Heart right ventricle (tissue), 16 donors: Measurements from ENCODE around the gene ARID5A. TPM values are rescaled to one million over a fixed set of nuclear protein-coding genes. Genes with fewer than 3 reads are reported as not detected.

Experiments used
- ATAC-seq, 8 donors: fragments of 200-7000 bp; cut with Tn5 transposase; one replicate each; pipeline ENCODE4 v1.9.1; 2020; ENCODE audit warnings: mild to moderate bottlenecking in 8 of 8, moderate library complexity in 8 of 8, moderate number of reproducible peaks in 1 of 8
- DNase-seq, 2 donors: peaks; one replicate each; pipeline ENCODE4 v3.0.0-alpha.2; 2020
- H3K27ac ChIP-seq, 10 donors: fragments of 200-600 bp; sonication (generic) in 2 of 10; one replicate each; pipeline versions ENCODE4 v1.5.0 to v1.8.0; 2020 to 2022; ENCODE audit warnings: mild to moderate bottlenecking in 3 of 10
- H3K27me3 ChIP-seq, 7 donors: fragments of 200-600 bp; one replicate each; pipeline ENCODE4 v1.8.0; 2021 to 2022; ENCODE audit warnings: mild to moderate bottlenecking in 2 of 7
- H3K36me3 ChIP-seq, 9 donors: fragments of 200-600 bp; sonication (generic) in 1 of 9; one replicate each; pipeline versions ENCODE4 v1.5.0 to v1.8.0; 2020 to 2022; ENCODE audit warnings: mild to moderate bottlenecking in 2 of 9
- H3K4me1 ChIP-seq, 9 donors: fragments of 200-600 bp; sonication (generic) in 1 of 9; one replicate each; pipeline versions ENCODE4 v1.5.0 to v1.8.0; 2020 to 2022; ENCODE audit warnings: mild to moderate bottlenecking in 4 of 9
- H3K4me3 ChIP-seq, 10 donors: fragments of 200-600 bp; sonication (generic) in 2 of 10; one replicate each; pipeline versions ENCODE4 v1.5.0 to v1.8.0; 2020 to 2022; ENCODE audit warnings: mild to moderate bottlenecking in 7 of 10, moderate library complexity in 2 of 10
- H3K9me3 ChIP-seq, 11 donors: fragments of 200-600 bp in 10 of 11; sonication (generic) in 2 of 11; one replicate each; pipeline versions ENCODE4 v1.5.0 to v1.8.0; 2013 to 2022; ENCODE audit warnings: mild to moderate bottlenecking in 2 of 11, control low read depth in 1 of 11, moderate library complexity in 1 of 11
- CTCF ChIP-seq, 9 donors: fragments of 200-600 bp; sonication (generic) in 2 of 9; IDR thresholded peaks; one replicate each; pipeline versions ENCODE4 v1.5.0 to v1.8.0; 2021 to 2022; ENCODE audit warnings: antibody characterized with exemption in 9 of 9, mild to moderate bottlenecking in 5 of 9, moderate library complexity in 1 of 9
- WGBS, 2 donors: extraction: QIAGEN DNeasy Blood & Tissue Kit; methylation state at CpG; one replicate each; pipeline ENCODE4 v1.1.7; 2013; ENCODE audit warnings: inconsistent platforms in 1 of 2; 5-methylcytosine and 5-hydroxymethylcytosine counted together
- intact Hi-C, 10 donors: fragments of 100-400 bp; cut with DNase I; formaldehyde crosslinking; loops; one replicate each; pipeline versions ENCODE4 v1.11.1 to v1.14.2; 2022
- polyA plus RNA-seq, 2 donors: library from polyadenylated mRNA; stranded (reverse); fragments of 200-250 nt; gene quantifications; one replicate each; pipeline ENCODE4 v1.2.3, GENCODE V29; 2013
- total RNA-seq, 10 donors: library from RNA; stranded (reverse); fragmentation: NEBNext Ultra II Directional in 3 of 10; extraction: Animal tissue kit (Norgen Biotek cat#: 25700) in 3 of 10; gene quantifications; one replicate each; pipeline versions ENCODE4 v1.2.1 to v1.2.4, GENCODE V29; 2021 to 2023
- donor health status: Arrhythmogenic right ventricular cardiomyopathy.
- donor health status: ischemic (EF 13 %, LVEDD 7.1; RV severe dilation, severe dysfunction).
- donor health status: healthy with polysubstance abuse.
- donor health status: DM: no; HTN: yes; CAD: no.
- donor health status: DM: no; HTN: no; CAD: no.
- donor health status: ischemic (EF 25% LVEDD 6.9; RV normal size, moderate dysfunction).
- donor health status: ischemic (EF 25% LVEDD 5.7; RV mildly dilated, moderate dysfunction).
- donor health status: healthy.
- donor health status: DM: yes; HTN: yes; CAD: no.
- donor health status: Ischemic cardiomyopathy.
- donor health status: ischemic (EF 35%, LVEDD 5.7; RV mildly dilated, moderate dysfunction).
- donor health status: nonischemic (EF 11% LVEDD 7.7; RV severe dilation, severe dysfunction).
- donor health status: DM: yes; HTN: yes; CAD: no.
- donor health status: PGD.
- donor health status: ischemic (EF 29% LVEDD 5.4; RV normal size, mild dysfunction).
- donor health status: nonischemic (EF 23%, LVEDD 6.1; RV moderate dilation, normal function).

ARID5A gene
- total and polyA plus RNA-seq, 12 donors: 12.0 to 121 (median 41.1) TPM

GRCh38 chr2:96526101-96526591 is 10.4 kb upstream of the ARID5A start:
- H3K27ac ChIP-seq: no peak overlapping the region
- DNase-seq: no peak

GRCh38 chr2:96526615-96527285 is 9.8 kb upstream of the ARID5A start:
- Histone ChIP-seq H3K4me1 (peaks cover 20 to 67% (median 47%) of the 10 kb centered on the region in 9 donors), H3K9me3 (no peaks in the 10 kb centered on the region), H3K36me3 (no peaks in the 10 kb centered on the region), H3K27ac (peak overlapping the region; percentile 46 to 100 (median 94)), H3K27me3 (no peaks in the 10 kb centered on the region), H3K4me3 (peak overlapping the region; percentile 41 to 63 (median 58))
- TF ChIP-seq CTCF (IDR thresholded peaks at IDR 0.05): no peak
- DNase-seq: no peak
- 85 to 87% methylated on average over 29 of the region's 29 CpGs for WGBS, 2 donors
- no peak for ATAC-seq
- intact Hi-C loops: loop anchor here in 1 of 10 donors (1.0 kb wide), 1 partner anchor 28 kb away; no protein-coding TSS in a partner anchor

More at GRCh38 chr2:96526101-96526591, 10.4 kb upstream of the ARID5A start:
- intact Hi-C loops: no loop called here
- H3K36me3 ChIP-seq: no peaks in the 10 kb centered on the region
- no peaks in the 10 kb centered on the region for H3K9me3 ChIP-seq
- no peak for ATAC-seq
- H3K27me3 ChIP-seq: no peaks in the 10 kb centered on the region
- no peak for TF ChIP-seq CTCF (IDR thresholded peaks at IDR 0.05)
- 96 to 97% methylated on average over 12 of the region's 12 CpGs for WGBS, 2 donors
- H3K4me3 ChIP-seq: no peak overlapping the region
- peaks cover 16 to 61% (median 41%) of the 10 kb centered on the region in 9 donors for H3K4me1 ChIP-seq

GRCh38 chr2:96527286-96528005 is 9.1 kb upstream of the ARID5A start:
- Histone ChIP-seq H3K9me3 (no peaks in the 10 kb centered on the region), H3K4me3 (peak overlapping the region; percentile 41 to 63 (median 58)), H3K4me1 (peaks cover 25 to 73% (median 52%) of the 10 kb centered on the region in 9 donors), H3K27ac (peak overlapping the region; percentile 46 to 100 (median 94)), H3K27me3 (no peaks in the 10 kb centered on the region), H3K36me3 (no peaks in the 10 kb centered on the region)
- WGBS, 2 donors: 3 to 7% methylated on average over 38 to 51 of the region's 51 CpGs
- peak in 7 of 9 donors; percentile 29 to 64 (median 51) for TF ChIP-seq CTCF (IDR thresholded peaks at IDR 0.05)
- ATAC-seq (peak in 5 of 8 donors; percentile 15 to 25 (median 19)), DNase-seq (peak; percentile 59 to 60)
- intact Hi-C loops: loop anchor here in 1 of 10 donors (1.0 kb wide), 1 partner anchor 27 kb away; no protein-coding TSS in a partner anchor

GRCh38 chr2:96528006-96528699 is 8.4 kb upstream of the ARID5A start:
- 23 to 32% methylated on average over 14 of the region's 14 CpGs for WGBS, 2 donors
- TF ChIP-seq CTCF (IDR thresholded peaks at IDR 0.05): no peak
- no peaks in the 10 kb centered on the region for H3K9me3 ChIP-seq
- peak overlapping the region; percentile 46 to 100 (median 94) for H3K27ac ChIP-seq
- ATAC-seq: peak; percentile 9 to 34 (median 18)
- peak; percentile 67 to 74 for DNase-seq
- intact Hi-C loops: no loop called here
- H3K27me3 ChIP-seq: no peaks in the 10 kb centered on the region
- H3K4me3 ChIP-seq: peak overlapping the region; percentile 41 to 63 (median 58)
- no peaks in the 10 kb centered on the region for H3K36me3 ChIP-seq
- H3K4me1 ChIP-seq: peaks cover 32 to 80% (median 59%) of the 10 kb centered on the region in 9 donors
